ENCODE data around the gene LRMDA. TPM values are rescaled to one million over a fixed set of nuclear protein-coding genes. Genes with fewer than 3 reads are reported as not detected.

LRMDA gene
- polyA plus RNA-seq, 1 donor (not counting 4 experiments of a cell fraction or from before 2014, with no cell fraction given), result not detected

DNA sequence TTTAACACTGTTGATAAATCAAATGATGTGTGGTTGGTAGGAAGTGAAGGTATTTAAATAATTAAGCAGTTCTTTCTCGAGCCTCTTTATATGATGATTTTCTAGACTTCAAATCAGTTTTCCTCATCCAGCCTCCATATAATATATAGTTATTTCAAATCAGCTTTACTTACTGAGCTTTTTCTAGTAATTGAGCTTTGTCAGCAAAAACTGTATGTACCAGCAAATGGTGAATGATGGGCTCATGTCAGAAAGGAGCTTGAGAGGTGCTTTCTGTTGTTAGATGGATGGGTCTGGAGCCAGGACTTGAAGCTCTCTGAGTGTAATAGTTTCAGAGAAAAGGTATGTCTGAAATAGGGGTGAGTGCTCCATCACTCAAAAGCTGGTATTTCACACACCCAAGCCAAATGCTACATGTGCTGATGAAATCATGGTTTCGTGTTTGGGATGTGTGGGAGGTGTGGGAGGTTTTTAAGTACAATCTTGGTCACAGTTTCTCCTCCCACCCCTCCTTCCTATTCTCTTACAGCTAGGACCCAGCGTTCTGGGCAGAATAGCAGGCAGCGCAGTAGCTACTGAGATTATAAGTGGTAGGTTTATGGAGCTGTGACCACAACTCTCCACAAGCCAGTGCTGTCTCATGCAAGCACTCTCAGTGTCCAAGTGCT, 55.8 kb downstream of the LRMDA start:
- H3K27ac ChIP-seq (ENCODE audit: control insufficient read depth, insufficient read depth, low read length), result no peak overlapping the region
- dilution Hi-C loops (cut with MboI; ENCODE audit: extremely low pct_ligation_motif_present, low sequenced_read_pairs), result no loop called here

DNA sequence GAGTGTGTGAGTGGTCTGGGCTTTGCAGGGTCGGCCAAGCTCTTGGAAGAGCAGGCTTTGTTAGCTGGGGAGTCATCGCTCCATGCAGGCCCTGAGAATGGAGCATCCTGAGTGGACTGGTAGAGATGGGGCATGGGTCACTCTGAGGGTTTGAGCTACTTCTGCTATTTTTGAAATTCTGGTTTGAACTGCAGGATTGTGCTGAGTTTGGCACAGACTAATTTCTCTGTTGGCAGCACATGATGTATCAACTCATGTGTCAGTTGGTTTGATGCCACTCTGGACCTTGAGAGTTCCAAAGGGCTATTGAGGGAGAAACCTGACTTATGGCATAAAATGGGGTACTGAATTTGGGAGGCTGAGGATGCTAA, 56.3 kb downstream of the LRMDA start:
- Histone ChIP-seq H3K9ac (ENCODE audit: control insufficient read depth, extremely low read depth, insufficient read depth, low read length) (no peak overlapping the region), H3K4me1 (ENCODE audit: control insufficient read depth, extremely low read depth, insufficient read depth, low read length) (no peaks in the 10 kb centered on the region), H3K9me1 (ENCODE audit: control insufficient read depth, extremely low read depth, insufficient read depth, low read length) (no peaks in the 10 kb centered on the region), H4K20me1 (ENCODE audit: control insufficient read depth, extremely low read depth, insufficient read depth, low read length) (no peaks in the 10 kb centered on the region), H2AFZ (ENCODE audit: control insufficient read depth, low read length) (no peak overlapping the region), H3K4me2 (ENCODE audit: control insufficient read depth, extremely low read depth, insufficient read depth, low read depth, low read length) (no peak overlapping the region), H3K27me3 (ENCODE audit: control insufficient read depth, extremely low read depth, insufficient read depth, low read length) (no peaks in the 10 kb centered on the region), H3K79me2 (ENCODE audit: control insufficient read depth, insufficient read depth, low read length) (no peaks in the 10 kb centered on the region), H3K36me3 (ENCODE audit: control insufficient read depth in 2 of 2, extremely low read depth in 1 of 2, insufficient read depth in 2 of 2, low read length in 2 of 2) (no peaks in the 10 kb centered on the region), H3K4me3 (ENCODE audit: control insufficient read depth in 2 of 3, extremely low read depth in 1 of 3, insufficient read depth in 2 of 3, low read depth in 1 of 3, low read length in 3 of 3) (no peak overlapping the region), H3K27ac (ENCODE audit: control insufficient read depth, insufficient read depth, low read length) (no peak overlapping the region), H3K9me3 (ENCODE audit: control insufficient read depth, low read depth, low read length) (no peaks in the 10 kb centered on the region)
- no peak for TF ChIP-seq EZH2 (IDR thresholded peaks at IDR 0.05; ENCODE audit: low read length)
- FAIRE-seq (no peak), DNase-seq (ENCODE audit: low read depth, low spot score) (no peak)
- dilution Hi-C loops (cut with MboI; ENCODE audit: extremely low pct_ligation_motif_present, low sequenced_read_pairs), result no loop called here

More for the DNA sequence above, 55.8 kb downstream of the LRMDA start:
- no peaks in the 10 kb centered on the region for H3K79me2 ChIP-seq (ENCODE audit: control insufficient read depth, insufficient read depth, low read length)
- no peaks in the 10 kb centered on the region for H3K9me3 ChIP-seq (ENCODE audit: control insufficient read depth, low read depth, low read length)
- H3K9me1 ChIP-seq (ENCODE audit: control insufficient read depth, extremely low read depth, insufficient read depth, low read length), result no peaks in the 10 kb centered on the region
- H3K4me2 ChIP-seq (ENCODE audit: control insufficient read depth, extremely low read depth, insufficient read depth, low read depth, low read length), result no peak overlapping the region
- no peak for DNase-seq (ENCODE audit: low read depth, low spot score)
- no peaks in the 10 kb centered on the region for H3K4me1 ChIP-seq (ENCODE audit: control insufficient read depth, extremely low read depth, insufficient read depth, low read length)
- no peak for TF ChIP-seq EZH2 (IDR thresholded peaks at IDR 0.05; ENCODE audit: low read length)
- TF ChIP-seq, protein P1, sequence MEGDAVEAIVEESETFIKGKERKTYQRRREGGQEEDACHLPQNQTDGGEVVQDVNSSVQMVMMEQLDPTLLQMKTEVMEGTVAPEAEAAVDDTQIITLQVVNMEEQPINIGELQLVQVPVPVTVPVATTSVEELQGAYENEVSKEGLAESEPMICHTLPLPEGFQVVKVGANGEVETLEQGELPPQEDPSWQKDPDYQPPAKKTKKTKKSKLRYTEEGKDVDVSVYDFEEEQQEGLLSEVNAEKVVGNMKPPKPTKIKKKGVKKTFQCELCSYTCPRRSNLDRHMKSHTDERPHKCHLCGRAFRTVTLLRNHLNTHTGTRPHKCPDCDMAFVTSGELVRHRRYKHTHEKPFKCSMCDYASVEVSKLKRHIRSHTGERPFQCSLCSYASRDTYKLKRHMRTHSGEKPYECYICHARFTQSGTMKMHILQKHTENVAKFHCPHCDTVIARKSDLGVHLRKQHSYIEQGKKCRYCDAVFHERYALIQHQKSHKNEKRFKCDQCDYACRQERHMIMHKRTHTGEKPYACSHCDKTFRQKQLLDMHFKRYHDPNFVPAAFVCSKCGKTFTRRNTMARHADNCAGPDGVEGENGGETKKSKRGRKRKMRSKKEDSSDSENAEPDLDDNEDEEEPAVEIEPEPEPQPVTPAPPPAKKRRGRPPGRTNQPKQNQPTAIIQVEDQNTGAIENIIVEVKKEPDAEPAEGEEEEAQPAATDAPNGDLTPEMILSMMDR (optimal IDR thresholded peaks at IDR 0.05 in 1 of 3, IDR thresholded peaks at IDR 0.05 in 1 of 3, conservative IDR thresholded peaks at IDR 0.05 in 1 of 3; ENCODE audit: extremely low read depth in 1 of 3, insufficient read depth in 2 of 3, low read length in 3 of 3), result no peak
- no peak overlapping the region for H3K9ac ChIP-seq (ENCODE audit: control insufficient read depth, extremely low read depth, insufficient read depth, low read length)
- no peak overlapping the region for H3K4me3 ChIP-seq (ENCODE audit: control insufficient read depth in 2 of 3, extremely low read depth in 1 of 3, insufficient read depth in 2 of 3, low read depth in 1 of 3, low read length in 3 of 3)
- no peaks in the 10 kb centered on the region for H3K36me3 ChIP-seq (ENCODE audit: control insufficient read depth in 2 of 2, extremely low read depth in 1 of 2, insufficient read depth in 2 of 2, low read length in 2 of 2)
- H2AFZ ChIP-seq (ENCODE audit: control insufficient read depth, low read length), result no peak overlapping the region
- no peaks in the 10 kb centered on the region for H3K27me3 ChIP-seq (ENCODE audit: control insufficient read depth, extremely low read depth, insufficient read depth, low read length)
- no peaks in the 10 kb centered on the region for H4K20me1 ChIP-seq (ENCODE audit: control insufficient read depth, extremely low read depth, insufficient read depth, low read length)
- FAIRE-seq, result no peak

All from keratinocyte (primary cell).